GM12872 (cell line): ENCODE data around the gene ADGRA1.
A peak's percentile ranks its signal among the peaks of the same experiment; 100 is the strongest.

Experiments used
- CTCF ChIP-seq: IDR thresholded peaks from 3 replicates; pipeline ENCODE4 v1.5.1; 2011; ENCODE audit warnings: low read depth, mild to moderate bottlenecking, low read length, moderate library complexity; ENCODE audit not compliant: insufficient read depth

ADGRA1 gene

GRCh38 chr10:133123746-133124356 lies 36.1 kb downstream of the ADGRA1 start:
- TF ChIP-seq CTCF = no peak

GRCh38 chr10:133124357-133125211 lies 36.9 kb downstream of the ADGRA1 start:
- peak; percentile 30; the same call in 1 of the 3 replicates for TF ChIP-seq CTCF

- no peak for TF ChIP-seq CTCF
These were observed 38.2 kb downstream of the ADGRA1 start for GRCh38 chr10:133125901-133126300.

- no peak for TF ChIP-seq CTCF
These were observed 38.9 kb downstream of the ADGRA1 start for GRCh38 chr10:133126431-133127290.

DNA sequence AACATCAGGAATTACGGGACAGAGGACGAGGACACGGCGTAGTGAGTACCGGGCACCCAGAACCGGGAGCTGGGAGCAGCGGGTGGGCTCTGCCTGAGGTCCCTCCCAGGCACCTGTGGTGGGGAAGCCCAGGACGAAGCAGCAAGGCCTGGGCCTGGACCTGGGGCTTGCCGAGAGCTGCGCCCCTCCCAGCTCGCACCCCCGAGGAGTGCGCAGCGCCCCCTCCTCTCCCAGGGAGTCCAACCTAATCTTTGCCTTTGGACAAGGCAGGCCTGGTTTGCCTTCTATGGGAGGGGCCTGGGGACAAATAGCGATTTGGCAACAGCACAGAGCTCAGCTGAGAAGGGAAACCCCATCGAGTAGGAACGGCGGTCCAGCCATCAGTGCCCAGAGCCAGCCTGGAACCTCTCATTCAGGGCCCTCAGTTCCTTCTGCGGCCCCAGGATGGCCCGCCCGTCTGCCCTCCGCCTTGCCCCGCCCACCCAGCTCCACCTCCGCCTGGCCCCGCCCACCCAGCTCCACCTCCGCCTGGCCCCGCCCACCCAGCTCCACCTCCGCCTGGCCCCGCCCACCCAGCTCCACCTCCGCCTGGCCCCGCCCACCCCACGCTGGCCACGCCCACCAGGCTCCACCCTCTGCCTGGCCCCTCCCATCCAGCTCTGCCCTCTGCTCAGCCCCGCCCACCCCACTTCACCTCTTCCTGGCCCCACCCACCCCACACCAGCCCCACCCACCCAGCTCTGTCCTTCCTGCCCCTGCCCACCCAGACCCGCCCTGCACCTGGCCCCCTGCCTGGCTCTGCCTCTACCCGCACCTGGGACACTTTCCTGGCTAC lies 39.8 kb downstream of the ADGRA1 start:
- no peak for TF ChIP-seq CTCF

- TF ChIP-seq CTCF = no peak
These were observed 40.7 kb downstream of the ADGRA1 start for GRCh38 chr10:133128126-133129070.
